HEK293 (cell line): ENCODE data around the gene ANO6.

Source experiments
- CTCF ChIA-PET: fragments of 350-600 bp; formaldehyde crosslinking; extraction: SDS; loops from one replicate; lab custom pipeline; 2021; ENCODE audit warnings: antibody characterized with exemption; lab: Yijun Ruan, JAX
- POLR2A ChIA-PET: fragments of 300-600 bp; formaldehyde crosslinking; extraction: SDS; loops from one replicate; lab custom pipeline; 2020; ENCODE audit warnings: antibody characterized with exemption, inconsistent platforms; lab: Yijun Ruan, JAX
- H3K27ac ChIP-seq: fragments of 200-500 bp; sonication (Bioruptor generic); 2 replicates; pipeline ENCODE4 v1.5.1; 2014; ENCODE audit warnings: low read depth, low read length, control low read depth, inconsistent platforms; ENCODE audit errors: extremely low read depth
- H3K36me3 ChIP-seq, 2 experiments: fragments of 200-500 bp in 1 of 2; sonication (Bioruptor generic) in 1 of 2; 1 replicate in 1 of 2; 2 replicates in 1 of 2; pipeline ENCODE4 v1.5.1; 2014 to 2017; ENCODE audit warnings: inconsistent platforms in 2 of 2, low read length in 2 of 2; ENCODE audit not compliant: control insufficient read depth in 2 of 2, insufficient read depth in 1 of 2
- H3K4me1 ChIP-seq: fragments of 200-500 bp; sonication (Bioruptor generic); 2 replicates; pipeline ENCODE4 v1.5.1; 2014; ENCODE audit warnings: mild to moderate bottlenecking, low read length, inconsistent platforms; ENCODE audit not compliant: control insufficient read depth, insufficient read depth
- H3K4me3 ChIP-seq: 2 replicates; pipeline ENCODE4 v1.5.1; 2011; ENCODE audit warnings: low read depth, mild to moderate bottlenecking, control low read depth, low read length, moderate library complexity
- H3K9me3 ChIP-seq: fragments of 200-500 bp; sonication (Bioruptor generic); 2 replicates; pipeline ENCODE4 v1.5.1; 2014; ENCODE audit warnings: low read depth, low read length, inconsistent platforms; ENCODE audit not compliant: control insufficient read depth, insufficient read depth
- EGR2 ChIP-seq: fragments of 450-650 bp; formaldehyde crosslinking; IDR thresholded peaks from 2 replicates; pipeline ENCODE4 v1.5.1; 2016; ENCODE audit warnings: low read depth, missing biosample characterization, missing genetic modification characterization
- MEIS1 ChIP-seq: sonication (generic); formaldehyde crosslinking; IDR thresholded peaks from 2 replicates; pipeline ENCODE4 v1.8.1; 2022; ENCODE audit warnings: missing genetic modification reagents, mild to moderate bottlenecking, borderline replicate concordance
- PBX3 ChIP-seq: sonication (generic); formaldehyde crosslinking; IDR thresholded peaks from 2 replicates; pipeline ENCODE4 v1.8.1; 2022; ENCODE audit warnings: mild to moderate bottlenecking, moderate library complexity, missing genetic modification reagents
- SALL2 ChIP-seq: fragments of 450-650 bp; formaldehyde crosslinking; IDR thresholded peaks from 2 replicates; pipeline ENCODE4 v1.5.0; 2017; ENCODE audit warnings: missing biosample characterization, mild to moderate bottlenecking, missing genetic modification characterization, borderline replicate concordance
- SCRT1 ChIP-seq: fragments of 450-650 bp; formaldehyde crosslinking; IDR thresholded peaks from 2 replicates; pipeline ENCODE4 v1.5.1; 2016; ENCODE audit warnings: missing biosample characterization, missing genetic modification characterization, borderline replicate concordance
- ZEB2 ChIP-seq: fragments of 450-650 bp; formaldehyde crosslinking; IDR thresholded peaks from 2 replicates; pipeline ENCODE4 v1.5.1; 2016; ENCODE audit warnings: missing biosample characterization, missing genetic modification characterization
- ZFHX2 ChIP-seq: fragments of 450-650 bp; formaldehyde crosslinking; conservative IDR thresholded peaks from 2 replicates; pipeline ENCODE4 v1.5.1; 2016; ENCODE audit warnings: missing biosample characterization, missing genetic modification characterization
- ZFP41 ChIP-seq: fragments of 450-650 bp; formaldehyde crosslinking; IDR thresholded peaks from 2 replicates; pipeline ENCODE4 v1.5.1; 2016; ENCODE audit warnings: missing biosample characterization, missing genetic modification characterization, borderline replicate concordance
- ZNF146 ChIP-seq: fragments of 450-650 bp; formaldehyde crosslinking; IDR thresholded peaks from 2 replicates; pipeline ENCODE4 v1.5.1; 2016; ENCODE audit warnings: missing biosample characterization, missing genetic modification characterization
- ZNF184 ChIP-seq: fragments of 450-650 bp; IDR thresholded peaks from 2 replicates; pipeline ENCODE4 v1.5.1; 2018; ENCODE audit warnings: missing biosample characterization, mild to moderate bottlenecking, missing genetic modification characterization
- ZNF223 ChIP-seq: fragments of 450-650 bp; formaldehyde crosslinking; IDR thresholded peaks from 2 replicates; pipeline ENCODE4 v1.5.1; 2016; ENCODE audit warnings: missing biosample characterization, missing genetic modification characterization
- ZNF266 ChIP-seq: fragments of 450-650 bp; formaldehyde crosslinking; IDR thresholded peaks from 2 replicates; pipeline ENCODE4 v1.5.1; 2016; ENCODE audit warnings: missing biosample characterization, missing genetic modification characterization, low read depth
- ZNF311 ChIP-seq: fragments of 450-650 bp; formaldehyde crosslinking; IDR thresholded peaks from 2 replicates; pipeline ENCODE4 v1.5.1; 2017; ENCODE audit warnings: missing biosample characterization, missing genetic modification characterization, borderline replicate concordance
- ZNF394 ChIP-seq: fragments of 450-650 bp; formaldehyde crosslinking; IDR thresholded peaks from 2 replicates; pipeline ENCODE4 v1.5.1; 2016; ENCODE audit warnings: missing biosample characterization, missing genetic modification characterization, mild to moderate bottlenecking, moderate library complexity, borderline replicate concordance
- ZNF416 ChIP-seq: fragments of 450-650 bp; formaldehyde crosslinking; IDR thresholded peaks from 2 replicates; pipeline ENCODE4 v1.5.1; 2016; ENCODE audit warnings: missing biosample characterization, missing genetic modification characterization
- ZNF473 ChIP-seq: fragments of 450-650 bp; formaldehyde crosslinking; IDR thresholded peaks from 2 replicates; pipeline ENCODE4 v1.5.1; 2017; ENCODE audit warnings: missing biosample characterization, missing genetic modification characterization
- ZNF48 ChIP-seq: fragments of 450-650 bp; formaldehyde crosslinking; IDR thresholded peaks from 2 replicates; pipeline ENCODE4 v1.5.1; 2016; ENCODE audit warnings: missing biosample characterization, missing genetic modification characterization
- ZNF510 ChIP-seq: fragments of 450-650 bp; formaldehyde crosslinking; IDR thresholded peaks from 2 replicates; pipeline ENCODE4 v1.5.1; 2018; ENCODE audit warnings: mild to moderate bottlenecking, missing genetic modification characterization, missing biosample characterization; ENCODE audit not compliant: insufficient replicate concordance
- ZNF558 ChIP-seq: fragments of 450-650 bp; formaldehyde crosslinking; IDR thresholded peaks from 2 replicates; pipeline ENCODE4 v1.5.1; 2016; ENCODE audit warnings: missing biosample characterization, missing genetic modification characterization
- ZNF830 ChIP-seq: fragments of 450-650 bp; IDR thresholded peaks from 2 replicates; pipeline ENCODE4 v1.5.0; 2018; ENCODE audit warnings: missing biosample characterization, missing genetic modification characterization, low read depth, mild to moderate bottlenecking, moderate library complexity
- ZNF837 ChIP-seq: fragments of 450-650 bp; formaldehyde crosslinking; IDR thresholded peaks from 2 replicates; pipeline ENCODE4 v1.5.1; 2016; ENCODE audit warnings: missing biosample characterization, missing genetic modification characterization
- ZSCAN23 ChIP-seq: fragments of 450-650 bp; formaldehyde crosslinking; IDR thresholded peaks from 2 replicates; pipeline ENCODE4 v1.5.1; 2016; ENCODE audit warnings: missing biosample characterization, missing genetic modification characterization
- TF ChIP-seq, protein P1 (sequence below): fragments of 450-650 bp; formaldehyde crosslinking; optimal IDR thresholded peaks from 2 replicates; pipeline ENCODE3; 2016; ENCODE audit warnings: missing biosample characterization, mild to moderate bottlenecking, missing genetic modification characterization
- TF ChIP-seq, protein P2 (sequence below): fragments of 450-650 bp; formaldehyde crosslinking; IDR thresholded peaks from 2 replicates; pipeline ENCODE4 v1.5.1; 2017; ENCODE audit warnings: missing biosample characterization, missing genetic modification characterization

Gene ANO6

GRCh38 chr12:45310627-45310968 lies 94.7 kb downstream of the ANO6 start:
- ChIA-PET POLR2A (no interaction called here), CTCF (interaction anchor here (0.6 kb wide), 1 partner anchor 13 kb away, joined by 3 read pairs; no protein-coding TSS in a partner anchor)
- Histone ChIP-seq H3K4me3 (no peak overlapping the region), H3K4me1 (no peaks in the 10 kb centered on the region; the same call in 1 of the 2 replicates), H3K27ac (no peak overlapping the region), H3K36me3 (no peaks in the 10 kb centered on the region), H3K9me3 (no peaks in the 10 kb centered on the region)
- no peak for TF ChIP-seq SCRT1 (tag by site-specific recombination)

DNA sequence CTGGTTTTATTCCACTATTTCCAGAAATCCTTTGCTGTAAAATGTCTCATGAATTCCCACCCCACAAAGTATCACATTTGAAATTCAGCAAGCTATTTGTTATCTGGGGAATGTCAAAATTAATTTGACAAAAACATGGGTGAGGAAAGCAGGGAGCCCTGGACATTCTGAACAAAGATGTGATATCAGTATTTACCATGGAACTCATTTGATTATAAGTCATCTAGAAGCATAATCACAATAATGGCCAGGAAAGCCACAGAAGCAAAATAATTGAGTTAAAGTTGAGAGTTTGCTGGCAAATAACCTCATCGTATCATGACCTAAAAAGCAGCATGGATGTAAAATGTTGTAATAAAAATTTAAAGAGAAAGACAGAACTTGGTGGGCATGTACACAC lies 96.1 kb downstream of the ANO6 start:
- TF ChIP-seq ZNF510 (no peak), ZSCAN23 (tag by site-specific recombination) (no peak), PBX3 (CRISPR knock-in tag) (no peak), ZNF394 (tag by site-specific recombination) (no peak), ZNF48 (tag by site-specific recombination) (no peak), ZNF558 (tag by site-specific recombination) (no peak), ZNF266 (tag by site-specific recombination) (no peak), ZNF311 (no peak), ZNF837 (no peak), ZEB2 (tag by site-specific recombination) (no peak), SALL2 (tag by site-specific recombination) (no peak), ZNF223 (tag by site-specific recombination) (no peak)
- TF ChIP-seq, protein P1, sequence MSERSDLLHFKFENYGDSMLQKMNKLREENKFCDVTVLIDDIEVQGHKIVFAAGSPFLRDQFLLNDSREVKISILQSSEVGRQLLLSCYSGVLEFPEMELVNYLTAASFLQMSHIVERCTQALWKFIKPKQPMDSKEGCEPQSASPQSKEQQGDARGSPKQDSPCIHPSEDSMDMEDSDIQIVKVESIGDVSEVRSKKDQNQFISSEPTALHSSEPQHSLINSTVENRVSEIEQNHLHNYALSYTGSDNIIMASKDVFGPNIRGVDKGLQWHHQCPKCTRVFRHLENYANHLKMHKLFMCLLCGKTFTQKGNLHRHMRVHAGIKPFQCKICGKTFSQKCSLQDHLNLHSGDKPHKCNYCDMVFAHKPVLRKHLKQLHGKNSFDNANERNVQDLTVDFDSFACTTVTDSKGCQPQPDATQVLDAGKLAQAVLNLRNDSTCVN (tag by site-specific recombination), result no peak
- no peaks in the 10 kb centered on the region; the same call in 1 of the 2 replicates for H3K4me1 ChIP-seq
- no peaks in the 10 kb centered on the region for H3K36me3 ChIP-seq
- ChIA-PET POLR2A (no interaction called here), CTCF (no interaction called here)
- H3K4me3 ChIP-seq, result no peak overlapping the region
- no peaks in the 10 kb centered on the region for H3K9me3 ChIP-seq
- H3K27ac ChIP-seq, result no peak overlapping the region

DNA sequence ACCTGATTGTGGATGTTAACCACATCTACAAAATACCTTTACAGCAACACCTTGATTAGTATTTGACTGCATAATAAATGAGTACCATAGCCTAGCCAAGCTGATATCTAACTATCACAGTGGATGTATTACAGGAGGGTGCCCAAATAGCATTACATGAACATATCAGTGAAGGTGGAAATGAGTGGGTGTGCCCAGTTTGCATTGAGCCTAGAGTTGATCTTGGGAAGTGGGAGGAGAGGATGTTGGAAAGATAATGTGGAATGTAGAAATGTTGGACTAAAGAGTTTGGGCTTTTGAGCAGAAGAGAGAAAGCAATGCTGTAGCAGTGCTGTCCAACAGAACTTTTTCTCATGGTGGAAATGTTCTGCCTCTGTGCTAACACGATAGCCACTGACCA lies 98.9 kb downstream of the ANO6 start:
- no peak overlapping the region for H3K27ac ChIP-seq
- POLR2A ChIA-PET, result no interaction called here
- no peaks in the 10 kb centered on the region for H3K9me3 ChIP-seq
- no peaks in the 10 kb centered on the region for H3K36me3 ChIP-seq
- no peak overlapping the region for H3K4me3 ChIP-seq
- CTCF ChIA-PET, result interaction anchor here (0.6 kb wide), 1 partner anchor 76 kb away, joined by 3 read pairs; no protein-coding TSS in a partner anchor
- no peaks in the 10 kb centered on the region; the same call in 1 of the 2 replicates for H3K4me1 ChIP-seq
- TF ChIP-seq ZFHX2 (peak; percentile 33; the same call in 1 of the 2 replicates), ZFP41 (no peak), ZNF837 (no peak), ZNF473 (tag by site-specific recombination) (no peak), MEIS1 (no peak), ZNF146 (tag by site-specific recombination) (no peak), EGR2 (peak; percentile 70), ZNF416 (tag by site-specific recombination) (no peak), ZNF830 (tag by site-specific recombination) (no peak), ZNF184 (tag by site-specific recombination) (no peak)
- TF ChIP-seq, protein P2, sequence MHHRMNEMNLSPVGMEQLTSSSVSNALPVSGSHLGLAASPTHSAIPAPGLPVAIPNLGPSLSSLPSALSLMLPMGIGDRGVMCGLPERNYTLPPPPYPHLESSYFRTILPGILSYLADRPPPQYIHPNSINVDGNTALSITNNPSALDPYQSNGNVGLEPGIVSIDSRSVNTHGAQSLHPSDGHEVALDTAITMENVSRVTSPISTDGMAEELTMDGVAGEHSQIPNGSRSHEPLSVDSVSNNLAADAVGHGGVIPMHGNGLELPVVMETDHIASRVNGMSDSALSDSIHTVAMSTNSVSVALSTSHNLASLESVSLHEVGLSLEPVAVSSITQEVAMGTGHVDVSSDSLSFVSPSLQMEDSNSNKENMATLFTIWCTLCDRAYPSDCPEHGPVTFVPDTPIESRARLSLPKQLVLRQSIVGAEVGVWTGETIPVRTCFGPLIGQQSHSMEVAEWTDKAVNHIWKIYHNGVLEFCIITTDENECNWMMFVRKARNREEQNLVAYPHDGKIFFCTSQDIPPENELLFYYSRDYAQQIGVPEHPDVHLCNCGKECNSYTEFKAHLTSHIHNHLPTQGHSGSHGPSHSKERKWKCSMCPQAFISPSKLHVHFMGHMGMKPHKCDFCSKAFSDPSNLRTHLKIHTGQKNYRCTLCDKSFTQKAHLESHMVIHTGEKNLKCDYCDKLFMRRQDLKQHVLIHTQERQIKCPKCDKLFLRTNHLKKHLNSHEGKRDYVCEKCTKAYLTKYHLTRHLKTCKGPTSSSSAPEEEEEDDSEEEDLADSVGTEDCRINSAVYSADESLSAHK, result no peak
- TF ChIP-seq, protein P1 (tag by site-specific recombination), result no peak
